NCI-H2227 treated with DMSO at 0.1 percent for 48 hours (cell line): Measurements from ENCODE around the gene TMEM38A.

Experiments used
- DNase-seq: peaks from one replicate; lab custom pipeline; 2025; lab: John Stamatoyannopoulos, UW

TMEM38A gene, protein sequence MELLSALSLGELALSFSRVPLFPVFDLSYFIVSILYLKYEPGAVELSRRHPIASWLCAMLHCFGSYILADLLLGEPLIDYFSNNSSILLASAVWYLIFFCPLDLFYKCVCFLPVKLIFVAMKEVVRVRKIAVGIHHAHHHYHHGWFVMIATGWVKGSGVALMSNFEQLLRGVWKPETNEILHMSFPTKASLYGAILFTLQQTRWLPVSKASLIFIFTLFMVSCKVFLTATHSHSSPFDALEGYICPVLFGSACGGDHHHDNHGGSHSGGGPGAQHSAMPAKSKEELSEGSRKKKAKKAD

DNA sequence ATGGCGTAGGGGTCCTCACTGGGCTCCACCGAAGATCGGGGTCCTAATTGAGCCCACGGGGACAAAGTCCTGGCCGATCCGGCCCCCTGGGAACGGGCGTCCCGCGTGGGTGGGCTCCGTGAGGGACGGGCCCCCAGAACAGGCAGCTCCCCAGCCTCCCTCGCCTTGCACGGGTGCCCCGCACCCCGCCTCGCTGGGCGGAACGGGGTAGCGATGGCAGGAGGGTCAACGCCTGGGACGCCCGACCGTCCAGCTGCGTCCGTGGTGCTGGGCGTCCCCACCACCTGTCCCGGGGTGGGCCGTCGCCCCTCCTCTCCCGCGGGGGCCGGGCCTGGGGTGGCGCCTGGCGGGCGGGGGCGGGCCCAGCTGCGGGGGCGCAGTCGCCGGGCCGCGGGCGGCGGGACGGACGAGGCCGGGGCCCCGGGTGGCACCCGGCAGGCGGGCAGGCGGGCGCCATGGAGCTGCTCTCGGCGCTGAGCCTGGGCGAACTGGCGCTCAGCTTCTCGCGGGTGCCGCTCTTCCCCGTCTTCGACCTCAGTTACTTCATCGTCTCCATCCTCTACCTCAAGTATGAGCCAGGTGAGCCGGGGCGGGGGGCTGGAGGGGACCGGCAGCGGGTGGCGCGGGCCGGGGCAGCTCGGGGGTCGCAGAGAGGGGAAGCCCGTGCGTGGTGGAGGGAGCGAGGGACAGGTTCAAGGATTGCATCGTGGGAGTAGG is at the start of gene TMEM38A:
Gene TMEM38A (plus strand): TSS at position 377 of the 717 bp plus-strand sequence. CDS start 79 bp downstream, at position 456.
- DNase-seq: no peak

DNA sequence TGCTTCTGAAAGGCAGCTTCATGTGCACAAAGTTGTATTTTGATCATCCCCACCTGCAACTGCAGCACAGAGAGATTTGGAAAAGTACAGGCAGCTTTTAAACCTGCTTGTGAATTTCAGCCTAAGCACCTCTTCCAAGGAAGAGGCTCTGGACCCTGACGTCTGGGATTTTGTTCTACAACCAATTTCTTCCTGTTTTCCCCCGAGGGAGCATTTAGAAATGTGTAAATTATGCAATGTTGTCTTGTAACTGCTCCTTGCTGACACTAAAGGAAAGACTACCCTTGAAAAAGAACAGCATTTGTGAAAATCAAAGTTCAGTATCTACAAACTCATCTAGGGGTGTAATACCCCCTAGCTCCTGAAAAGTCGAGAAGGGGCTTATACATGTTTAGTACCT is 48.3 kb upstream of the TMEM38A start:
- DNase-seq: no peak

DNA sequence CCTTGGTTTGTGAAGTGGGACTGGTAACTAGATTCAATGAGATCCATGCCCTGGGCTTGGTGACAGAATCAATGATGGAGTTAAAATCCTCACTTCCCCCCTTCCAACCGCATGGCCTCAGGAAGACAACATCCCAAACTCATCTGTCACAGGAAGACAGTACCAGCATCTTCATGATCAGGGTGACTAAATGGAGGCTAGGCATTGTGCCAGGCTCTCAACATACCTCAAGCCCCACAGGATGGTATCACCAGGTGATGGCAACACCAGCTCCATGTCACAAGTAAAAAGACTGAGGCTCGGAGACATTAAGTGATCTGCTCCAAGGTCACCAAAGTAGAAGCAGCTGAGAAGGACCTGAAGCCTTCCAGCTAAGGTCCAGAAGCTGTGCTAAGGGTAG is 47.1 kb upstream of the TMEM38A start:
- no peak for DNase-seq

DNA sequence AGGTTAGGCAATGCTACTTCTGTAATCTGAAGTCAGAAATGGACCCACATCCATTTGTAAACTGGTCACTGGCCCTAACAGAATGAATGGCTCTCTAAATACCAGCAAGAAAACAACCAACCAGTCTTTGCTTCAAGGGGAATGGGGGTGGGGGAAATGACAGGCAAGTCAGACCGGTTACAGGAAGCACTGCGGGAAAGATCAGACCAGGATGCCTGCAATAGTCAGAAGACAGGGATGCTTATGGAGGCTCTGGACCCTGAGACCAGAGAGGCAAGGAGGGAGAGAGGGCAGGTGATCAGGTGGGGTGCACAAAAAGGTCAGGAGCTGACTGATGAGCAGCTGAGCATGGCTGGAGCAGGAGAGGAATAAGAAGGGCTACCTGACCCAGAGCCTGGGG is 46.0 kb upstream of the TMEM38A start:
- DNase-seq: no peak

DNA sequence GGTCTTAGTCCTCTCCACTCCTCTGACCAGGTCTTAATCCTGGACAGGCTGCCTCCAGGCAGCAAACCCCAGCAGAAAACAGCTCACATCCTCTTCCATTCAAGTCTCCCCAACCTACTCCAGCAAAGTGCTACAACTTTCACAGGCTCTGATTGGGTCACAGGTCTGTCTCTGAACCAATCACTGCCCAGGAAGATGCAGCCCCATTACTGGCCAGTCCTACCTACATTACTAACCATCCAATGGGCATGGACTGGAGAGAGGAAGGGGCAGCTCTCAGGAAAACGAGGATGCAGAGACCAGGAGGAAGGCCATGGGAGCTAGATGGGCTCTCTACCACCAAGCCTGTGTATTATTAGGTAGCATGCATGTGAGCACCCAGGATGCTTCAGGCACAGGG is 45.1 kb upstream of the TMEM38A start:
- DNase-seq: no peak

DNA sequence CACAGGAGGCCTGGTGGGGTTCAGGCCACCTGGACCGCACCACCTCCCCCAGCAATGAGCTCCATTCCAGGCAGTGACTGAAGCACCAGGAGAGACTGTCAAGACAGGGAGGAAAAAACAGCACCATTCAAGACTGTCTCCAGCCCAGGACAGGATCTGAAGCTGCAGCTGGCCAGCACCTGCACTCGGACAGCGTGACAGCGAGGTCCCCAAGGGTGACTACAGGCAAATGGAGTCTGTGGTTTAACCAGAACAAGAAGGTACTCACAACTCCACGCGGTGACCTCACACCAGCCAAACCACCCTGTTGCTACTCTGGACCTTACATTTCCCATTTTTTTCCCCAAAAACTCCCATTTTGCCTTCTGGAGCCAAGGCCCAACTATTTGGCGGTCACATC is 42.7 kb upstream of the TMEM38A start:
- no peak for DNase-seq

DNA sequence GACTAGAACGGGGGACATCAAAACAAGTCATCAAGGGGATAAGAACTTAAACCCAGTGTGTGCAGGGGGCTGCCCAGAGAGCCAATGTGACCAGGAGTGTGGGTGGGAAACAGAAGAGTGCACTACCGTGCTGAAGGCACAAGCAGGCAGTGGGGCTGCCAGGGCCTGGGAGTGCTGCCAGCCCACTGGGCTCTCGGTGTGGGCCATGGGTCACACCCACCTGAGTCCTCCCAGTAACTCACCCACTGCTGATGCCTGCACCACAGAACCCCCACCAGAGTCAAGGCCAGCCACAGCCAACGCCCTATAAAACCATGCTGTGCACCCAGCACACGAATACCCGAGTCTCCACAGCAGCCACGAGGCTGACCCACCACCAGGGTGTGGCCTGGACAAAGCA is 41.5 kb upstream of the TMEM38A start:
- DNase-seq: no peak

DNA sequence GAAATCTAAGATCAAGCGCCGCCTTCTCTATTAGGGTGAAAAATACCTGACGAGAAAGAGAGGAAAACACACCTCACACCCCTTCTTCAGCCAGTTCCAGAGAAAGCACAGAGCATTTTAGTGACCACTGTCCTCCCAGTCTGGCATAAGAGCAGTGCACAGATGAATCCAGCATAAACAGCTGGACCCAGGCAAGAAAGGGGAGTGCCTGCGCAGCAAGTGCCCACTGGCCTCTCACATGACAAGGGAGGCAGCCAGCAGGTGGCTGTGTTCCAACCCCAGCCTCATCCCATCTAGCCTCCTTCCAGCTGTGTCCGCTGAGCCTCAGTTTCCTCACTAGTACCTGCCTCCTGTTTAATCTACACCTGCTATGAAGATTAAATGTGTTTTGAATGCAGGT is 40.9 kb upstream of the TMEM38A start:
- no peak for DNase-seq

DNA sequence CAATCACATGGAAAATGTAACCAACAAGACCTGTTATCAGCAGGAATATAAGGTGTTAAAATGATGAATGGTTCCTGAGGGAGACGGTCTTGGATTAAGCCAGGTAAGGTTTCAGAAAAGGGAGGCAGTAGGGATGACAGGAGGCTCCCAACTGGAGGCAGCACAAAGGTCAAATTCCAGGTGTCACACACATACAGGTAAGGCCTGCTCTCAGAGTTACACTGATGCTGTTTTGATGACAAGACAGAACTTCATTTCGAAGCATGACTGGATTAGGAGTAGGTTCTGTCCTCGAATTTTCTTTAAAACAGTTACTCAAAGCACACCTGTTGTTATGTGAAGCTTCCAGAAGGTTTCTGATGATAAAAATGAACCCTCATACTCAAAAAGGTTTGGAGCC is 40.4 kb upstream of the TMEM38A start:
- DNase-seq: no peak

DNA sequence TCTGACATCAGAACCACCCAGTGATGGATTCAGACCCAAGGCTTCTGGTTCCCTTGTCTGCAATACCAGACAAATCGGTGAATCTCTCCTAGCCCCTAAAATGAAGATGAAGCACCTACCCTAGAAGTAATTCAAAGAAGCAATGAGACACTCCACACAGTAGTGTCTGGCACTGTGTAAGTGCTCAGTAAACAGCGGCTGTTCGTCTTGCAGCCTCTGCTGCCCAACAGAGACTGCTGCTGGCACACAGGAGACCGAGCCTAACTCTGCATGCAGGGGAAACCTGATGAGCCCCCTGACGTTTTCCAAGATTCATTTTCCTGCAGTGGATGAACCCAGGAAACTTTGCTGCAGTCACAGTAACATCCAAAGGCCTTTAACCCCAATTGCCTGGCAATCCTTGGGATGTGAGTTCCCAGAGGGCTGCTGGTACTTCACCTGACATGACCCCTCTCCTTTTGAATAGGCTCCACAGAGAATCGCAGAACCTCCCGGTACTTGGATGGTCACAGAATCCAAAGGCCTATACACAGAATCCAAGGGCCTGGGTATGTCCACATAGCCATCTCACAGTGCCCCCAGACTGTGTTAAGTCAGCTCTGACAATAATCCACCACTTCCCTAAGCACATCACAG is 39.7 kb upstream of the TMEM38A start:
- no peak for DNase-seq

DNA sequence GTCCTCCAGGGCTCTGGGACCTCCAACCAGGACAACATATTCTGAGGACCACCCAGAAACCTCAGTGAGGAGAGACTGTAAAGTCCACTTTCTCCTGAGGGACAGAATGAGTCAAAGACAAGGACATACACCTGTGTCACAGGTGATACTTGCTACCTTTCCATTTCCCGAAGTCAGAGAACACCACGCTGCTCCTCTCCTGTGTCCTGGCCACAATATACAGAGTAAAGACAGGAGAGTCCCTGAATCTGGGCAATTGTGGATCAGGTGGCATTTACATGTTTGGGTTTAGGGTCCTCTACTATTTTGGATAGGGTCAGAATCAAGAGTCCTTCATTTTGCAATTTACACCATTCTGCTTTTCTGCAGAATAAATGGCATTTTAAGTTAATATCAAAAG is 37.9 kb upstream of the TMEM38A start:
- no peak for DNase-seq

DNA sequence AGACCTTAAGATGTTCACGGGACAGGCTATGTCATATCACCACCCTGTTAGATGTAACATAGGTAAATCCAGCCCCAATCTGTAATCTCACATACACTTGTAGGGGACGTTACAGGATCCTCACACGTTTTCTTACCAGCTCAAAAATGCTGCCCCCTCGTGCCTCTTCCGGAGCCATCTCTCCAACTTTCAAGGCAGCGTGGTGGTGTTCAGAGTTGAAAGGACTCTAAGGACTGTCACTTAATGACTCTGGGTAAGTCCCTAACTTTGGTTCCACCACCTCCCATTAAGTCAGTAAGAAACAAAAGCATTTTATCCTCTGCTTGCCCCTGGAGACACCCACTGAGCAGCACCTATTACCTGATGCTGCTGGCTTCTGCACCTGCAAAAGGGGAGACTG is 37.4 kb upstream of the TMEM38A start:
- no peak for DNase-seq

DNA sequence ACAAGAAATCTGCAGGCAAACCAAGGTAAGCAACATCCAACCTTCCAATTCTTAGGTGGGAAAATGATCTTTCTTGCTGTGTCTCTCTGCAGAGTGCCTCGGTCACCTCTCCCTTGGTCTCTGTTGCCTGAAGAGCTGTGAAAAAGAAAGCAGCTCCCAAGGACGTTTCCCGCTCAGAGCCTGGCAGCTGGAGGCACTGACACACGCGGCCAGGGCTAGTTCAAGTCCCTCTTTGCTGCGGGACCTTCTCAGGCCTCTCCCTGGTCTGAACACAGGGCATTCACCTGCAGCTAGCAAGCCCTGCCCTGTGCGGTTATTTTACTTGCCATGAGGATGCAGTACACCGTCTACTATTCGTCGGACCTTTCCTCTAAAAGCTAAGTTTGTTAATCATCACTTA is 36.7 kb upstream of the TMEM38A start:
- no peak for DNase-seq

DNA sequence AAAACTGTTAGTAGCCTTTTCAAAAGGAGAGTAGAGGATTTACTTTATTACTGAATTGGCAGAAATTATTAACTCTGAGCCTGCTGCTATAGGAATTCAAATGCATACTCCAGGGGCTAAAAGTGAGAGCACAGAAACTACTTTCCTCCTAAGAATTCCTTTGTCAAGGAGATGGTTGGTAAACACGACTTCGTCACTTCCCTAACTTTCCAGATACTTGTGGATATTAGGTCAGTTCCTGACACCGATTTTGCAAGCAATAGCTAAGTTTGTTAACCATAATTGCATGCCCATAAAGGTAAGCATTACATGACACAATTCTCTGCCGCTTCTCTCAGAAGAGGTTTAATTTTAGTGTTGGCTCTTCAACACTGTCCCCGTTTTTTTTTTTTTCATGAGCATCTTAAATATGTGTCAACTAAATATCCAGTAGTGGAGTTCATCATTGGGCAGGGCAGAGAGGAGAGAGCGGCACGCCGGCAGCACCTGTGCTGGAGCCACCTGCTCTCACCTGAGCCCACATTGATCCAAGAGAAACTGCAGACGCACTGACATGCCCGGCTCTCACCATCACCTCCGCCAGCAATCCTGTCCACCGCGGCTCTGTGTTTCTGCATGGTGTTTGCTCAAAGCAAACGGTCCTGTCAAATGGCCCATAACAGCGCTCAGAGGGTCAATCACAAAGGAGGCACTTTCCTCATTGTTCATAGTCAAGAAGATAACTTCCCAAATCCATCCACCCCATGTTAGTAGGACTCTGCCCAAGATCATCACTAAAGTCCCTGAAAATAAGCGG is 35.6 kb upstream of the TMEM38A start:
- DNase-seq: no peak

DNA sequence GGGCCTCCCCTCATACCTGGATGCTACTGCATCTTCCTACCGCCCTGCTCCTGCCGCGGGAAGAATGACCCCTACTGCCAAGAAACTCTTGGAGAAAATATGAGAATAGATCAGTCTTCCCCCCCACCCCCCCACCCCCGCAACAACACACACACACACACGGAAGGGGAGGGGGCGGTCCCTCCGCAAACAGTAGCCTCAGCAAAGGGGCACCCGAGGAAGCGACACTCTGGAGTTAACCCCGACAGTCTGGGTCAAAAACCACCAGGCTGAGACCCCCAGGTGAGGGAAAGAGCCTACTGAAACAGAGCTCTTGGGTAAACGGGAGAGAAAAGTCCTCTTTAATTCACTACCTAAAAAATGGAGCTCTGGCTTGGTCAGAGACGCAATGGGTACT is 34.1 kb upstream of the TMEM38A start:
- no peak for DNase-seq

DNA sequence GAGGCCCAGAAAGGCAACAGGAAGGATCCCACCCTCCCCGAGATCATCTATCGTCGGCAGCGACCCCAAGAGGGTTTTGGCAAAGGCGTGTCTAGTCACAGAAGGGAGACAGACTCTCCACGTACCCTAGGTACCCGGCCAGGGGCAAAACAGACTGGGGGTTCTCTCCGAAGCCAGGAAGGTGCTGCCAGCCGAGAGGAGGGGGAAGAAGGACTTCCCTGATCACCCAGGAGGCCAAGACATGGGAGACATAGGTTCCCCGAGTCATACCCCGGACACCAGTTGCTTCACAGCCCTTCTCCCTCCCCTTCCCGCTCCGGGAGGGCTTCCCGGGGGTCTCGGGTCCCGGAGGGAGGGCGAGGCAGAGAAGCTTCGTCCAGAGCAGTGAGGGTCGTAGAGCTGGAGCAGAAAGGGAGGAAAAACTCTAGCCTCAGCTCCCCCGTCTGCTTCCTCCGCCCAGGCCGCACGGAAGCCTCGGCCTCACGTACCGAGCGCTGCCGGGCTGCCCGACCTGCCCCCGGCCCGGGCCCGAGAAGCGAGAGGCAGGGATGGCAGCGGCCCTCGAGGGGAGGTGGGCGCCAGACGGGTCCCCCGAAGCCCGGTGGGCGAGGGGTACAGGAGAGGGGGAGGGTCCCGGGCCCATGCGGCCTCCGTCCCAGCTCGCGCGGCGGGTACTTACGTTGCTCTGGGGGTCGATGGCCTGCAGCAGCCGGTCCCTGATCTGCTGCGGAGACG is 33.6 kb upstream of the TMEM38A start:
- no peak for DNase-seq

DNA sequence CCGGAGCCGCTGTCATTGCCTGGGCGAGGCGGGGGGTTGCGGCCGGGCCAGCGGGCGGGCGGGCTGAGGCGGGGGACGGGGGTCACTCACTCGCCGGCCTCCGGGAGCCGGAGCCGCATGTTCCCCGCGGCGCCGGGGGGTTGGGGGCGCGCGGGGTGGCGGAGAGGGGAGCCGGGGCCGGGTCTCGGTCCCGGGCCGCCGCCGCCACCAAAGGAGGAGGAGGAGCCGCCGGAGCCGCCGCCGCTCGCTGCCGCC is 33.1 kb upstream of the TMEM38A start:
- DNase-seq: no peak

DNA sequence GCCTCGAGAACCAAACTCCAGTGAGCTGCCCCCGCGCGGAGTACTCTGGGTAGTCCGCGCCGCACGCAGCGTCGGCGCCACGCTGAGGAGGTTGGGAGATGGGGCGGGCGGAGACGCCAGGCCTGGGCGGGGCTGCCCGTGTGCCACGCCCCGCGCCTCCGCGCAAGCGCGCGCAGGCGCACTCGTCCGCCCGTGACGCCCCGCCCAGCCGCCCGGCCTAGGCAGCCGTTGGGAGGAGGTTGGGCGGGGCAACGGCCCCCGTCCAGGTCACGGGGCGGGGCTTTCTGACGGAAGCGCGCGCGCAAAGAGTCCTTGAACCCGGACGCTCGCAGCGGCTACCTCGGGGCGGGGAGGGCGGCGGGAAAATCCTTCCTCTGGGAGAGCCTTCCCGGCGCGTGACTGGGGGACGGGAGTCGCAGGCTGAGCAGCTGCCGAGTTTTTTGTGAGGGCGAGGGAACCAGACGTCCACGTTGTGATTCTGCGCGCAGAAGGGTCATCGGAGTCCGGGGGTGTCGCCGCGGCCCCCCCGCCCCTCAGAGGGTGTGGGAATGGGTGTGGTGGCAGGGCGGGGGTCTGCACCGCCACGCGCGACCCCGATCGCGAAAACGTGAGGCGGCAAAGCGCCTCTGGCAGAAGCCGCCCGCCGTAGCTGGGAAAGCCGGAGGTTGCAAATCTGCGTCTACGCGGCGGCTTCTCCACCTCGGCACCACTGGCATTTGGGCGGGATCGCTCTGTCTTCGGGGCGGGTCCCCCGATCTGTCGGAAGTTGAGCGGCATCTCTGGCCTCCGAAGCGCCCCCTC is 32.6 kb upstream of the TMEM38A start, which contains the start of gene MED26:
Gene MED26 (minus strand): TSS at position 22 of the 801 bp plus-strand sequence. CDS start 261 bp downstream, outside the sequence.
- DNase-seq: peak; percentile 83

DNA sequence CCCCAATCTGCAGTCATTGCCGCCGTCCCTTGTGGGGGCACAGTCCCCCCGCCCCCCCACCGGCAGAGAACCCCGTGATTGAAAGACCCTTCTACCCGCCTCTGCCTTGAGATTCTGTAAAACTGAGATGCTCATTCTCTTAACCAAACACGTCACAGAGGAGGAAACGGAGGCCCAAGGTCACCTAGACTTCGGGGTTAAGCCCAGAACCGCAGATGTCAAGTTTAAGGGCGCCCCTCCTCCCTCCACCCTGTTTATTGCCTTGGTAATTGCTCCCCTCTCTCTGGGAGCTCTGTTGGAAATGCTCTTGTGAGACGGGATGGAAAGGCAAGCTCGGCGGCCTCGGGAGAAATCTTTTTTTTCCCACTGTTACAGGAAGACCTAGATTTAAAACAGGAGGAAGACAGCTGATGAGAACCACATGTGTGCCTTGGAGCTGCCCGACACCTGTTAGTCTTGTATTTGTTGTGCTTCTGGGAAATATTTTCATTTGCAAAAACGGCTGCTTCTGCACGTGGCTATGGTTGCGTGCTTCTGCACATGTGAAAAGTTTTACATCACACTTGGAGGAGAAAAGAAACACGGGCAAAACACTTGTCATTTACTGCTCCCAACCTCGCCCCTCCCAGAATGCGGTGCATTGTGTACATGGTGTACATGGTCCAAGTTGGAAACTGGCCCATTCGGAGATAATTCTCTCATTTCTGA is 31.8 kb upstream of the TMEM38A start:
- DNase-seq: peak; percentile 14

DNA sequence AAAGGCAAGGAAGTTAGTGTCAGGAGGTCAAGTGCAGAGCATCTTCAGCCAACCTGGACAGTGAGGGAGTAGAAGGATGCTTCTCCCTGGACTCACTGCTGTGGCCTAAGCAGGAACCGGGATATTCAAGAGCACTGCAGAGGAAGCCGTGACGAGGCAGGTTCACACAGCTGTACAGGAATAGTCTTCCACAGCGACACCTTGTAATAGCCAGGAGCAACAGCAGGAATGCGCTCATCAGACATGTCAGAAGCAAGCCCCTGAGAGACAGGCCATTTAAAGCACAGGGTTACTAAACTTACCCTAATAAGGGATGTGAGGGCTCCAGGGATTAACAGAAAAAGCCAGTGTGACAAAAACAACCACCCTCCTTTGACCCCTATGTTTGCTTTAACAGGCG is 29.5 kb upstream of the TMEM38A start:
- no peak for DNase-seq
